HepG2 (cell line): Measurements from ENCODE around the gene AGAP1.

ENCODE experiments used
- CHCHD3 ChIP-seq: sonication (generic); formaldehyde crosslinking; IDR thresholded peaks from 2 replicates; pipeline ENCODE4 v1.8.0; 2022; ENCODE audit warnings: mild to moderate bottlenecking, missing genetic modification reagents, moderate library complexity
- GRHL1 ChIP-seq: sonication (generic); formaldehyde crosslinking; conservative IDR thresholded peaks from 2 replicates; pipeline ENCODE4 v1.8.0; 2022; ENCODE audit warnings: missing genetic modification reagents
- MTF1 ChIP-seq: sonication (generic); formaldehyde crosslinking; IDR thresholded peaks from 2 replicates; pipeline ENCODE4 v1.5.0; 2020; ENCODE audit warnings: missing genetic modification reagents
- MXI1 ChIP-seq: IDR thresholded peaks from 3 replicates; pipeline ENCODE4 v1.6.1; 2012; ENCODE audit warnings: low read depth, low read length, inconsistent platforms, borderline replicate concordance
- ZBTB33 ChIP-seq: sonication (generic); formaldehyde crosslinking; IDR thresholded peaks from 2 replicates; pipeline ENCODE4 v1.4.0; 2020; ENCODE audit warnings: missing genetic modification reagents
- TF ChIP-seq, protein P1 (sequence below): IDR thresholded peaks from 2 replicates; pipeline ENCODE4 v1.6.1; 2016; ENCODE audit warnings: mild to moderate bottlenecking, missing biosample characterization, missing genetic modification reagents

GRCh38 chr2:235829726-235830125, 335.9 kb downstream of the AGAP1 start:
- TF ChIP-seq MXI1 (no peak), MTF1 (CRISPR knock-in tag) (no peak), CHCHD3 (CRISPR knock-in tag) (no peak), GRHL1 (CRISPR knock-in tag) (no peak), ZBTB33 (no peak)
- TF ChIP-seq, protein P1, sequence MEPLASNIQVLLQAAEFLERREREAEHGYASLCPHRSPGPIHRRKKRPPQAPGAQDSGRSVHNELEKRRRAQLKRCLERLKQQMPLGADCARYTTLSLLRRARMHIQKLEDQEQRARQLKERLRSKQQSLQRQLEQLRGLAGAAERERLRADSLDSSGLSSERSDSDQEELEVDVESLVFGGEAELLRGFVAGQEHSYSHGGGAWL, result no peak
